HEK293 (cell line): Measurements from ENCODE around the gene IFIH1.

Source experiments
- CTCF ChIA-PET: fragments of 350-600 bp; formaldehyde crosslinking; extraction: SDS; loops from one replicate; lab custom pipeline; 2021; ENCODE audit warnings: antibody characterized with exemption; lab: Yijun Ruan, JAX
- POLR2A ChIA-PET: fragments of 300-600 bp; formaldehyde crosslinking; extraction: SDS; loops from one replicate; lab custom pipeline; 2020; ENCODE audit warnings: antibody characterized with exemption, inconsistent platforms; lab: Yijun Ruan, JAX
- H3K27ac ChIP-seq: fragments of 200-500 bp; sonication (Bioruptor generic); 2 replicates; pipeline ENCODE4 v1.5.1; 2014; ENCODE audit warnings: low read depth, low read length, control low read depth, inconsistent platforms; ENCODE audit errors: extremely low read depth
- H3K36me3 ChIP-seq, 2 experiments: fragments of 200-500 bp in 1 of 2; sonication (Bioruptor generic) in 1 of 2; 1 replicate in 1 of 2; 2 replicates in 1 of 2; pipeline ENCODE4 v1.5.1; 2014 to 2017; ENCODE audit warnings: inconsistent platforms in 2 of 2, low read length in 2 of 2; ENCODE audit not compliant: control insufficient read depth in 2 of 2, insufficient read depth in 1 of 2
- H3K4me1 ChIP-seq: fragments of 200-500 bp; sonication (Bioruptor generic); 2 replicates; pipeline ENCODE4 v1.5.1; 2014; ENCODE audit warnings: mild to moderate bottlenecking, low read length, inconsistent platforms; ENCODE audit not compliant: control insufficient read depth, insufficient read depth
- H3K4me3 ChIP-seq: 2 replicates; pipeline ENCODE4 v1.5.1; 2011; ENCODE audit warnings: low read depth, mild to moderate bottlenecking, control low read depth, low read length, moderate library complexity
- H3K9me3 ChIP-seq: fragments of 200-500 bp; sonication (Bioruptor generic); 2 replicates; pipeline ENCODE4 v1.5.1; 2014; ENCODE audit warnings: low read depth, low read length, inconsistent platforms; ENCODE audit not compliant: control insufficient read depth, insufficient read depth
- BCL11A ChIP-seq: fragments of 450-650 bp; formaldehyde crosslinking; IDR thresholded peaks from 2 replicates; pipeline ENCODE4 v1.5.1; 2016; ENCODE audit warnings: low read depth, missing biosample characterization, missing genetic modification characterization
- CTCF ChIP-seq: fragments of 450-650 bp; formaldehyde crosslinking; IDR thresholded peaks from 2 replicates; pipeline ENCODE4 v1.5.1; 2016; ENCODE audit warnings: missing biosample characterization, missing genetic modification characterization
- ELK4 ChIP-seq: IDR thresholded peaks from 2 replicates; pipeline ENCODE4 v1.6.1; 2011; ENCODE audit warnings: mild to moderate bottlenecking, low read depth, low read length, borderline replicate concordance
- GLI4 ChIP-seq: fragments of 450-650 bp; formaldehyde crosslinking; IDR thresholded peaks from 2 replicates; pipeline ENCODE4 v1.5.1; 2016; ENCODE audit warnings: missing biosample characterization, missing genetic modification characterization
- HIC1 ChIP-seq: fragments of 450-650 bp; formaldehyde crosslinking; IDR thresholded peaks from 2 replicates; pipeline ENCODE4 v1.5.1; 2016; ENCODE audit warnings: missing biosample characterization, missing genetic modification characterization
- KLF9 ChIP-seq: fragments of 450-650 bp; formaldehyde crosslinking; IDR thresholded peaks from 2 replicates; pipeline ENCODE4 v1.5.1; 2016; ENCODE audit warnings: missing biosample characterization, missing genetic modification characterization, low read depth
- OSR2 ChIP-seq: fragments of 450-650 bp; formaldehyde crosslinking; IDR thresholded peaks from 2 replicates; pipeline ENCODE4 v1.5.1; 2016; ENCODE audit warnings: missing biosample characterization, missing genetic modification characterization
- OVOL3 ChIP-seq: fragments of 450-650 bp; formaldehyde crosslinking; IDR thresholded peaks from 2 replicates; pipeline ENCODE4 v1.5.1; 2016; ENCODE audit warnings: missing biosample characterization, missing genetic modification characterization
- PRDM6 ChIP-seq: fragments of 450-650 bp; formaldehyde crosslinking; IDR thresholded peaks from 2 replicates; pipeline ENCODE4 v1.5.1; 2017; ENCODE audit warnings: missing biosample characterization, missing genetic modification characterization
- REPIN1 ChIP-seq: fragments of 450-650 bp; formaldehyde crosslinking; IDR thresholded peaks from 2 replicates; pipeline ENCODE4 v1.5.1; 2017; ENCODE audit warnings: missing biosample characterization, missing genetic modification characterization, low read depth
- ZEB2 ChIP-seq: fragments of 450-650 bp; formaldehyde crosslinking; IDR thresholded peaks from 2 replicates; pipeline ENCODE4 v1.5.1; 2016; ENCODE audit warnings: missing biosample characterization, missing genetic modification characterization
- ZNF184 ChIP-seq: fragments of 450-650 bp; IDR thresholded peaks from 2 replicates; pipeline ENCODE4 v1.5.1; 2018; ENCODE audit warnings: missing biosample characterization, mild to moderate bottlenecking, missing genetic modification characterization
- ZNF211 ChIP-seq: fragments of 450-650 bp; formaldehyde crosslinking; IDR thresholded peaks from 2 replicates; pipeline ENCODE4 v1.5.1; 2016; ENCODE audit warnings: low read depth, missing biosample characterization, missing genetic modification characterization
- ZNF280D ChIP-seq: fragments of 450-650 bp; formaldehyde crosslinking; IDR thresholded peaks from 2 replicates; pipeline ENCODE4 v1.5.1; 2016; ENCODE audit warnings: missing biosample characterization, missing genetic modification characterization
- ZNF350 ChIP-seq: fragments of 450-650 bp; formaldehyde crosslinking; IDR thresholded peaks from 2 replicates; pipeline ENCODE4 v1.5.0; 2017; ENCODE audit warnings: missing biosample characterization, mild to moderate bottlenecking, missing genetic modification characterization
- ZNF501 ChIP-seq: fragments of 450-650 bp; formaldehyde crosslinking; IDR thresholded peaks from 2 replicates; pipeline ENCODE4 v1.5.1; 2016; ENCODE audit warnings: missing biosample characterization, missing genetic modification characterization
- ZNF623 ChIP-seq: fragments of 450-650 bp; formaldehyde crosslinking; IDR thresholded peaks from 2 replicates; pipeline ENCODE4 v1.5.1; 2016; ENCODE audit warnings: missing biosample characterization, missing genetic modification characterization
- ZNF776 ChIP-seq: fragments of 450-650 bp; formaldehyde crosslinking; IDR thresholded peaks from 2 replicates; pipeline ENCODE4 v1.5.0; 2017; ENCODE audit warnings: missing biosample characterization, missing genetic modification characterization, borderline replicate concordance
- ZNF785 ChIP-seq: fragments of 450-650 bp; formaldehyde crosslinking; IDR thresholded peaks from 2 replicates; pipeline ENCODE4 v1.5.1; 2016; ENCODE audit warnings: missing biosample characterization, missing genetic modification characterization
- ZNF843 ChIP-seq: fragments of 450-650 bp; formaldehyde crosslinking; IDR thresholded peaks from 2 replicates; pipeline ENCODE4 v1.5.1; 2016; ENCODE audit warnings: missing biosample characterization, missing genetic modification characterization

Gene IFIH1

GRCh38 chr2:162328424-162329157 is 10.1 kb upstream of the IFIH1 start:
- H3K4me1 ChIP-seq = no peaks in the 10 kb centered on the region
- no peak for TF ChIP-seq ZNF776 (tag by site-specific recombination)
- TF ChIP-seq PRDM6 (tag by site-specific recombination) = no peak
- no peak for TF ChIP-seq ZNF350 (tag by site-specific recombination)
- no peak for TF ChIP-seq ELK4
- TF ChIP-seq OSR2 (tag by site-specific recombination) = no peak
- no peak for TF ChIP-seq ZNF785 (tag by site-specific recombination)
- TF ChIP-seq ZNF211 (tag by site-specific recombination) = no peak
- no peak for TF ChIP-seq ZNF501 (tag by site-specific recombination)
- no peak for TF ChIP-seq ZNF280D (tag by site-specific recombination)
- TF ChIP-seq GLI4 (tag by site-specific recombination) = no peak
- no peak for TF ChIP-seq HIC1 (tag by site-specific recombination)
- TF ChIP-seq BCL11A = no peak
- no peak for TF ChIP-seq OVOL3 (tag by site-specific recombination)
- TF ChIP-seq ZEB2 (tag by site-specific recombination) = no peak
- no peak for TF ChIP-seq ZNF843 (tag by site-specific recombination)
- TF ChIP-seq ZNF184 (tag by site-specific recombination) = no peak
- TF ChIP-seq CTCF = no peak
- no peak for TF ChIP-seq REPIN1 (tag by site-specific recombination)
- no peak for TF ChIP-seq KLF9 (tag by site-specific recombination)
- no peak for TF ChIP-seq ZNF623
- ChIA-PET CTCF (interaction anchor here (0.6 to 0.7 kb wide), 2 partner anchors 273 to 332 kb away, joined by 3 read pairs; no protein-coding TSS in a partner anchor), POLR2A (no interaction called here)
- H3K27ac ChIP-seq = no peak overlapping the region
- H3K4me3 ChIP-seq = no peak overlapping the region
- no peaks in the 10 kb centered on the region for H3K9me3 ChIP-seq
- H3K36me3 ChIP-seq = no peaks in the 10 kb centered on the region
